Cardiac septum (tissue), 1 donor: ENCODE results near the gene SMAP1. TPM values are rescaled to one million over a fixed set of nuclear protein-coding genes. Genes with fewer than 3 reads are reported as not detected.

Experiments
- DNase-seq: peaks from one replicate; pipeline ENCODE4 v3.0.0-alpha.2; 2020; ENCODE audit warnings: low spot score
- intact Hi-C: fragments of 100-400 bp; cut with DNase I; formaldehyde crosslinking; loops from one replicate; pipeline ENCODE4 v1.14.0; 2022
- total RNA-seq: library from RNA; stranded (reverse); fragmentation: NEBNext Ultra II Directional; extraction: Animal tissue kit (Norgen Biotek cat#: 25700); gene quantifications from one replicate; pipeline ENCODE4 v1.2.1, GENCODE V29; 2021
- donor health status: DM: no; HTN: no; CAD: no.

The SMAP1 gene
- total RNA-seq, 1 donor from 2014 or later = 32.5 TPM

DNA sequence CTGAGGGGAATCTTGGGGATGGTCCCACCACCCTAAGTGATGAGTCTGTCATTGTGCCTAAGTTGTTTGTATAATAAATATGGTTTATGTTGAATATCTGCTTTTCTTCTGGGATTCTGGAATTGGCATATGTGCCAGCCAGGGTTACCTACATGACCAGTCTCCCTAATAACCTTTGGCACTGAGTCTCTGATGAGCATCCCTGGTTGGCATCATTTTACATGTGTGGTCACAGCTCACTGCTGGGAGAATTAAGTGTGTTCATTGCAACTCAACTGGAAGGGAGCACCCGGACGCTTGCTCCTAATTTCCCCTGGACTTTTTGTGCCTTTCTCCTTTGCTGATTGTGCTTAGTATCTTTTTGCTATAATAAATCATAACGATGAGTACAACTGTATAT is 8.1 kb downstream of the SMAP1 start:
- DNase-seq = no peak
- intact Hi-C loops = no loop called here

DNA sequence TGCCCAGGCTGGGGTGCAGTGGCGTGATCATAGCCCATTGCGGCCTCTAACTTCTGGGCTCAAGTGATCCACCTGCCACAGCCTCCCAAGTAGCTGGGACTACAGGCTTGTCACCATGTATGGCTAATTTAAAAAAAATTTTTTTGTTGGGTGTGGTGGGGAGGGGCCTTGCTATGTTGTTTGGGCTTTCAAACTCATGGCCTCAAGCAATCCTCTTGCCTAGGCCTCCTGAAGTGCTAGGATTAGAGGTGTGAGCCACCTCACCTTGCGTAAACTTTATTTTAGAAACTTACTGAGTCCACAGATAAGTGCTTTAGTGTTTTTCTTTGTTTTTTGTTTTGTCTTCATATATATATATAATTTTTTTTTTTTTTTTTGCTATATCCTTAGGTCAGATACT is 9.1 kb downstream of the SMAP1 start:
- DNase-seq = no peak
- intact Hi-C loops = no loop called here

DNA sequence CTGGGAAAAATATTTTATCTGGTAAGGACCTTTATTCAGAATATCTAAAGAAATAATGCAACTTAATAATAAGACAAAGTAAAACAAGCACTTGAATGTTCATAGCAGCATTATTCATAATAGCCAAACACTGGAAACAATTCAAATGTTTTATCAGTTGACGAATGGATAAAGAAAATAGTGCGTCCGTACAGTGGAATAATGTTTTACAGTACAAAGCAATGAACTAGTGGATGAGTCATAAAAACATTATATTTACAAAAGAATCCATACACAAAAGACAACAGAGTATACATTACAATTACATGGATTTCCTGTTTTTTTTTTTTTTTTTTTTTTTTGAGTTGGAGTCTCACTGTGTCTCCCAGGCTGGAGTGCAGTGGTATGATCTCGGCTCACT is 12.7 kb downstream of the SMAP1 start:
- intact Hi-C loops = no loop called here
- DNase-seq = no peak

DNA sequence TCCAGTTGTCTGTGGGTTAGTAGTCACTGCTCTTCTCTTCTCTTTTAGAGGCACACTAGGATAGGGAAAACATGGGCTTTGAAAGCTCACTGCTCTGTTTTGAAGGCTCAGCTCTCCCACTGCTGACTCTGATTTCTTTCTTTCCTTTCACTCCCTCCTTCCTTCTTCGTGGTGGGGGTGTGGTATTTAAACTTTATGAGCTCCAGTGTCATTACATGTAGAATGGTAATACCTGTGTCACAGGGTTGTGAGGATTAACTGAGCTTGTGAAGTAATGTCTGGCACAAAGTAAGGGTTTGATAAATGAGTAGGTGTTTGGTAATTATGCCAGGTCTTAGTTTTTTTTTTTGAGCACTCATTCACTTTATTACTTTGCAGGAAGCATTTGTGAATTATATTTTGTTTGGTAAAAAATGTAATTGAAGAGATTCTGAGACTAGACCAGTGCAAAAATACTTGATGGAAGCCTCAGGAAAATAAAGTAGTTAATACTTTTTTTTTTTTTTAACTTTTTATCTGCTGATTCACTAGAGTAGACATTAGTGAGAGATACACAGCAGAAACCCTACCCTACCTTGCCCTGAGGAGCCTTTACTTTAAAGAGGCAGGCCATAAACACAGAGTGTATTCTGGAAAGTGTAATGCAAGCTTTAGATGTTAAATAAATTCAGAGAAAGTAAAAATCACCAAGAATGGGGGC is 17.3 kb downstream of the SMAP1 start:
- intact Hi-C loops = loop anchor here (5.0 kb wide), 1 partner anchor 133 kb away; no protein-coding TSS in a partner anchor
- no peak for DNase-seq

DNA sequence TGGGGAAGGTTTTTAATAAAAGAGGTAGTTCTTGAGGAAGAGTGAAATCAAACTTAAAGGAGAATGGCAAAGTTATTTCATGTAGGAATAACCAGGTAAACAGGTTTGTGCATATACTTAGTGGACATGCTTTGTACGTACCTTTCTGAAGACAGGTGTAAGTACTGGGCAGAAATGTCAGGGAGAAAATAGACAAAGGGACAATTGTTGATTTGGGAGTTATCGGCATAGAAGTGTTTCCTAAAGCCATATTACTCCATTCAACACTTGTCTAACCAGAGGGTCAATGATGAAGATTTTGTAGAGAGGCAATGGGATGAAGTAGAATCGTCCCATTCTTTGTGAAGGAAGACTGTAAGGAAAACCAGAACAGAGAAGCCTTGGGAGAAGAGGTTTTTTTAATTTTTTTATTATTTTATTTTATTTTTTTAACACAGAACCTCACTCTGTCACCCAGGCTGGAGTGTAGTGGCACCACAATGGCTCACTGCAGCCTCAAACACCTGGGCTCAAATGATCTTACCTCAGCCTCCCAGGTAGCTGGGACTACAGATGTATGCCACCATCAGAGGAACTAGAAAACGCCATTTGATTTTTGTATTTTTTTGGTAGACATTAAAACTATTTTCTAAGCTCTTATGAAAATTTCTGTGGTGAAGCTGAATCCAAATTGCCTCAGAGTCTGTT is 18.0 kb downstream of the SMAP1 start:
- intact Hi-C loops = loop anchor here (5.0 kb wide), 1 partner anchor 133 kb away; no protein-coding TSS in a partner anchor
- no peak for DNase-seq

DNA sequence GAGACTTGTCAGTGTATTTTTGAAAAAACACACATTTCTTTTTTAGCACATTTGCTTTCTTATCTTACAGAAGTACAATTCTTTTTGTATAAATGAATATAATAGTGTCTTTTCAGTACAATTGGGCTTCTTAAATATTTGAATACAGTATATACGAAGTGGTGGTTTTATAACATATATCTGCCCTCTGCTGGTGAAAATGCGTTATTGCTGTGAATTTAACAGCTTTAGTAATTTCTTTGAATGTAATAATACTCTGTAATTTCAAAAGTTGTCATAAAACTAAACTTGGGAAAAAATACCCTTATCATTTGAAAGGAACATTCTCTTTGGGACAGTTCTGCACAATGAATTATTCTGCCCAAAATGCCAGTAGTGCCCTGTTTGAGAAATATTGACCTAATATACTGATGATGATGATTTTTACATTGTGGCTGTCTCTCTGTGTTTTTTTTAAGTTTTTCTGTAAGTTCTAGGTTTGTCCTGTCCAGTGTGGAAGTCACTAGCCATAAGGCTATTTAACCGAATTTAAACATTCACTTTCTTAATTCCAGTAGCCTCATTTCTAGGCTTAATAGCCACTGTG is 19.0 kb downstream of the SMAP1 start:
- intact Hi-C loops = loop anchor here (5.0 kb wide), 1 partner anchor 134 kb away; no protein-coding TSS in a partner anchor
- DNase-seq = no peak

DNA sequence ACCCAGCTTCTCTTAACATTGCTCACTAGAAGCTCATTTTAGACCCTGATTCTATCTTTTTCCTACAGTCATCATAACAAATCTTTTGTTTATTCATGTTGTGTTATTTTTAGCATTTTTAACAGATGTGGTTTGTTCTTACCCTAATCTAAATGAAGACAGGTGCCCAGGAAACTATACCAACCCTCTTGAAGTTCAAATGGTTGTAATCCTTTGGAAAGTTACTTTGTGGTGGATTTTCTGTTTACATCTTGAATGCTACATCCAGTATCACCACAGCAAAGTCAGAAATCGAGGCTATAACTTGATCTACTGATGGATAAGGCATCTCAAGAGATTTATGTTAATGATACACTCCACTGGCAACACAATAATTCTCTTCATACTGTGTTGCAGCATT is 26.2 kb downstream of the SMAP1 start:
- intact Hi-C loops = no loop called here

DNA sequence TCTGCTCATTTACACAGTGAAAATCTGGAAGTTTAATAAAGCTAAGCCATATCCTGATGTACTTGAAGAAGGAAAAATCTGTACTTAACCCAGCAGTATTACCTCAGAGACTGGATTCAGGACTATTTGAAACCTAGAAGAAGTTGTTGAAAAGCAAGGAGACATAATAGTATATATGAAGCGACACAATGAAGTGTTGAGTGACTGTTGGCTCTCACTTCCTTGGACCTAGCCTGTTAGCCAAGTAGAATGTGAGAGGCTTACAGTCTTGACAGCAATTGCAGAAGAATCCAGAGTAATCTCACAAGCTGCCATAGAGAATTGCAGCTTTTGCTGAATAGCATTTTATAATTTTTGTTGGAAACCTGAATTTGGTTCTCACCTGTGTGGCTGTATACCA is 26.7 kb downstream of the SMAP1 start:
- intact Hi-C loops = no loop called here
- no peak for DNase-seq

More for the DNA sequence above, 26.2 kb downstream of the SMAP1 start:
- no peak for DNase-seq

DNA sequence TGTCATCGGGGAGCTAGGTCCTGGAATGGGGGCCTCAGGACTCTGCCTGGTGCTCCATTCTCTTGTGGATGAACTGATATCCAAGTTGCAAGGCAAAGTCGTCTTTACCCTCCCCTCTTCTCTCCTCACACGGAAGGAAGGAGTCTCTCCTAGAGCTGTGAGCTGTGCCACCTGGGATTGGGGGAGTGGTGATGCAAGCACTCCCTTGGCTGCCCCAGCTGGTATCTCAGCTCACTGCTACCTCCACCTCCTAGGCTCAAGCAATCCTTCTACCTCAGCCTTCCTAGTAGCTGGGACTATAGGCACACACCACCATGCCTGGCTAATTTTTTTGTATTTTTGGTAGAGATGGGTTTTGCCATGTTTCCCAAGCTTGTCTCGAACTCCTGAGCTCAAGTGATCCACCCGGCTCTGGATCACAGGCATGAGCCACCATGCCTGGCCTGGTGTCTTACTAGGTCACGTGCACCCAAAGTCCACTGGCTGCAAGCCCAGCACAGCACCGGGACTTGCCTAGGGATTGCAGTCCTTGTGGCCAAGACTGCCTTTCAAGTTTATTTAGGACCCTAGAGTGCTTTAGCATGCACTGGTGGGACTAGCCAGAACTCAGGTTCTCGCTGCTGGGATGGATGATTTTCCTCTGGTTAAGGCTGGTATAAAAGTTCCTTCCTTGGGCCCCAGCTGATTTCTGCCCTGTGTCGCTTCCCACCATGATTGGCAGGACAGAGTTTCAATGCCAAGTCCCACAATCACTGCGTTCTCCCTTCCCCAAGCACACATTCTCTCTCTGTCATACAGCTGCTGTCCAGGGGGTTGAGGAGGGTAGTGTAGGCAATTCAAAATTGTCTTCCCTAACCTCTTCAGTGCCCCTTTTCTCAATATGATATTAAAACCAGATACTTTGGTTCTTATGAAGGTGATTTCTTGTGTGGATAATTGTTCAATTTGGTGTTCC is 33.5 kb downstream of the SMAP1 start:
- intact Hi-C loops = loop anchor here (5.0 kb wide), 1 partner anchor 256 kb away; the partner anchor contains the start of gene B3GAT2
- no peak for DNase-seq

DNA sequence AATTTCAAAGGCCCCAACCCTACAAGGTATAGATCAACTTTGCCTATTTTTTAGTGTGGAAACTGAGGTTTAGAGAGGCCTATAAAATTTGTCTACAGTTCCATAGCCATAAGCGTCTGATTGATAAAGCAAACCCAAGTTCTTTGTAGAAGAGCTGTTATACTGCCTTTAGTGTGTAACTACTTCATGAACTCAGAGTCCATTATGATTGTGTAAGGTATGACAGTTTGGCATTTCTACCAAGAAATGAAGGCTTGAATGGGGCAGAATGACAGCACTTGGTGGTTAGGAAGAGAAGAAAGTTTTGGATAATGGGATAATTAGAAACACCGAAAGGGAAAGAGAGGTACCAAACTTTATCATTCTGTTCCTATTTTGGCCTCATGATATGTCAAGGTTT is 38.1 kb downstream of the SMAP1 start:
- DNase-seq = no peak
- intact Hi-C loops = no loop called here

DNA sequence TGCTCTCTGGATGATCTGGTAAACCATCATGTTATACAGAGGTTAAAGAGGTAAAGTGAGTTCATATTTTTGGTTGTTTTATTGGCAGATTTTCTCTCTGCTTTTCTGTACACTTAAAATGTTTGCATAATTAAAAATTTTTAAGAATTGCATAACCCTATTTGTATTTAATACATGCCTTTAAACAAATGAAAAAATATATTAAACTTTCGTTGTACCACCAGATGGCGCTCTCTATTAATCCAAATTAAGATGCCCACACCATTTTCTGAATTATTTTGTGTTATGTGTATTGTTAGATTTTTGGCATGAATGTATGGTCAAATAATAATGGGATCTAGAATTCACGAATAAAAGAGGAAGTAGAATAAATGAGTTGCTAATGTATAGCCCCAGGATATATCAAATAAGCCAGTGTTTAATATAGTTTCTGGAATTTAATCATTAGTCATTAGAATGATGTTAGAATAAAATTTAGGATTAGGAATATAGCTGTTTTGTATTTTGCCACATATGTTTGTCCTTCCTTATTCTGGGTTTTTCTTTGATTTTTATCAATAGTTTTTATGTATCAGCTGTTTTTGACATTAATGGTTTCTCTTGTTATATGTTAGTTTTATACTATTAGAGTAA is 38.9 kb downstream of the SMAP1 start:
- intact Hi-C loops = no loop called here
- no peak for DNase-seq

DNA sequence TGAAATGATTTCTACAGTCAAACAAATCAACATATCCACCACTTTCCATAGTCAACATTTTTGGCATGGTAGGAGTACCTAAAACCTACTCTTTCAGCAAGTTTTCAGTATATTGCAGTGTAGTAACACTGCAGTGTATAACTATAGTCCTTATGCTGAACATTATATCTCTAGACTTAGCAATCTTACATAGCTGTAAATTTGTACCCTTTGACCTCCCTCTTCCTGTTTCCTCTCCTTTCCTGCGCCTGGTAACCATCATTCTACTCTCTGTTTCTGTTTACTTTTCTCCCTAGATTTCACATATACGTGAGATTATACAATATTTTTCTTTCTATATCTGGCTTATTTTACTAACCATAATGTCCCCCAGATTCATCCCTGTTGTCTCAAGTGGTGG is 40.2 kb downstream of the SMAP1 start:
- DNase-seq = no peak
- intact Hi-C loops = loop anchor here (1.0 kb wide), 1 partner anchor 176 kb away; no protein-coding TSS in a partner anchor

DNA sequence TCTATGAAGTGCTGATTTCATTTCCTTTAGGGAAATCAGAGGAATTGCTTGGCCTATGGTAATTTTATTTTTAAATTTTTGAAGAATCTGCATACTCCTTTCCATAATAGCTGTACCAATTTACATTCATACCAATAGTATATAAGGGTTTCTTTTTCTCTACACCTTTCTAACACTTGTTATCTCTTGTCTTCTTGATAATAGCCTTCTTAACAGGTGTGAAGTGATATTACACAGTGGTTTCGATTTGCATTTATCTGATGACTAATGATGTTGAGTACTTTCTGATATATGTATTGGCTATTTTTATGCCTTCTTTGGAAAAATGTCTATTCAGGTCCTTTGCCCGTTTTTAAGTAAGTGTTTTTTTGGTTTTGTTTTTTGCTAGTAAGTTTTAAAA is 40.8 kb downstream of the SMAP1 start:
- intact Hi-C loops = loop anchor here (1.0 kb wide), 1 partner anchor 176 kb away; no protein-coding TSS in a partner anchor
- no peak for DNase-seq

DNA sequence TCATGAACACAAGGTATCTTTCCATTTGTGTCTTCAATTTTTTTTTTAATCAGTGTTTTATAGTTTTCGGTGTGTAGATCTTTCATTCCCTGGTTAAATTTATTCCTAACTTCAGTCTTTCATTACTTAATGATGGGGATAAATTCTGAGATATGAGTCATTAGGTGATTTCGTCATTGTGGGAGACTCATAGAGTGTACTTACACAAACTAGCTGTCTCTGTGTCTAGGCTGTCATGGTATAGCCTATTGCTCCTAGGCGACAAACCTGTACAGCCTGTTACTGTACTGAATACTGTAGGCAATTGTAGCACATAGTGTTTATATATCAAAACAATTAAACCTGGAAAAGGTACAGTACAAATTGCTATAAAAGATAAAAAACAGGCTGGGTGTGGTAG is 42.1 kb downstream of the SMAP1 start:
- no peak for DNase-seq
- intact Hi-C loops = no loop called here

DNA sequence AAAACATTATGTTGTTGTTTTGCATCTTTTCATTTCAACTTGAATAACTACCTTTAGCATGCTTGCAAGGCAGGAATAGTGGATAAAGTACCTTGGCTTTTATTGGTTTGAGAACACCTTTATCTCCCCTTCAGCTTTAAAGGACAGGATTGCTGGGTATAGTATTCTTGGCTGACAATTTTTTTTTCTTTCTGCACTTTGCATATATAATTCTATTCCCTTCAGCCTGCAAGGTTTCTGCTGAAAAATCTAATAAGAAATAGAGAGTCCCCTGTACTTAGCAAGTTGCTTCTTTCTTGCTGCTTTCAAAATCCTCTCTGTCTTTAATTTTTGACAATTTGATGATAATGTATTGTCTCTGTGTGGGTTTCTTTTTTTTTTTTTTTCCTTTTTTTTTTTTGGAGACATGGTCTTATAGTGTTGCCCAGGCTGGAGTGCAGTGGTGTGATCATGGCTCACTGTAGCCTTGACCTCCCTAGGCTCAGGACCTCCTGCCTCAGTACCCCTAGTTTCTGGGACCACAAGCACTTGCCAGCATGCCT is 47.1 kb downstream of the SMAP1 start:
- intact Hi-C loops = no loop called here
- DNase-seq = no peak

DNA sequence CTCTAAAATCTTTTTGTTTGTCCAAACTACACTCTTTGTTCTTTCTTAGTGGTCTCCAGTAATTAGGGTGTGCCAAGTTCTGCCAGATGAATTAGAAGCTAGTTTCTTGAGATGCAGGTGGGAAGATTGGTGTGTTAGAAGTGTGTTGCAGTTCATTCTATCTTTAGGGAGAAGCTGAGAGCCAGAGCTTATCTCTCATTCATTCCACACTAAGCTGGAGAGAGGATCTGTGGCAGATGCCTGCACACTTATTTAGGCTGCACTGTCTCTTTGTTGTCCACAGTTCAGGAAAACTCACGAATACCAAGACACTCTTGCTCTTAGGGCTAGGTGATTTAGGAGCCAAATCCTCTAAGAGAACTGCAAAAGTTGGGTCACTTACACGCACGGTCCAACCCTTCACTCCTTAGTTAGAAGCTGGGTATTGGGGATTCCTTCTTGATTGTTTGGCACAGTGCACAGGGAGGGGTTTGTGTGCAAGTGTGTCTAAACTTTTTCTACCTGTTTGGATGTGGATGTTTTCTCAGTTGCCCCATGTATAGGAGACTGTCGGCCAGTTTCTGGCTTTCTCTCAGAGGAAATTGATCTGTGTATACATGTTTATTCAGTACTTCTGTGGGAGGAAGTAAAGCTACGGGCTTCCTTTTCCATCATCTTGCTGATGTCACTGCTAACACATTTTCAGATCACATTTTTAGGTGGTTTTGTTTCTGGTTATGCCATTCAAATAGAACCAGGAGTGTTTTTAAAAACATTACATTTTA is 49.5 kb downstream of the SMAP1 start:
- no peak for DNase-seq
- intact Hi-C loops = no loop called here

DNA sequence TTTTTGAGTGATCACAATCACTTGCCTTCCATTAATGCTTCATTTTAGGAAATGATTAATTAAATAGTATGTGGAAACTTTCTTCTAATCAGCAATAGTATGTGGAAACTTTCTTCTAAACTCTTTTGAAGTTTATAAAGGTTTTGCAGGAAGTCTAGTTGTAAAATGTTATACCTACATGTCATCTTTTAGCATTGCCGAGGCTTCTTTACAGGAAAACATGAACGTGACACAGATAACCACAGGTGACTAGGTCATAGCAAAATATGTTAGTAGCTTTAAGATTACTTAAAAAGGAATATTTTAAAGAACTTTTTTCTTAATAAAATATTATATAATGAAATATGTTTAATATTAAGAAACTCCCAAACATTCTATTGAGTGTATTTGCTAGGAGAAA is 56.8 kb downstream of the SMAP1 start:
- no peak for DNase-seq

DNA sequence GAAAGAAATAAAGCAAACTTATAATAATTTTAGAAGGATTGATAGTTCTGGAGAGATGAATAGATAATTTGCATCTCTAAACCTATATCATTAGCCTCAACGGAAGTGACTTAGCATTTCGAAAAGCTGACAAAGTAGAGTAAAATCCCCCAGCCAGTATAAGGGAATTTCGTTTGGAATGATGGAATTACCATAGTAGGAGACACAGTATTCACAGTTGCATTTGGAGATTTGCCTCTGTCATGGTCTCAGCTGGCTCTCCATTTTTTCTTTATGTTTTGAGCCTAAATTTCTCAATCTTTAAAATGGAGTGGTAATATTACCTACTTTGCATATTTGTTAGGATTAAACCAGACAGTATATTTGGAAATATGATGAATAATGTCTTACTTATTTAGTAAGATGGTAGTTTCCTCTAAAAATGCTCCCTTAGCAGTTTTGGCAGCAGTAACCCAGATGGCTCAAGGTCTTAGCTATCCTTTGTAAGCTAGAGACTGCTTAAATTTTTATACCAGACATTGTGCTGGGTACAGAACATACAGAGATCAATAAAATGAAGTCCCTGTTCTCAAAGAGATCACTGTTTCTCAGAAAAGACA is 58.2 kb downstream of the SMAP1 start:
- intact Hi-C loops = no loop called here
- DNase-seq = no peak

More for the DNA sequence above, 56.8 kb downstream of the SMAP1 start:
- intact Hi-C loops = no loop called here
